ENCODE results near the gene UGT2B17.
"Not testable (repeated sequence)": the region's sequence is repeated elsewhere in the genome, so short reads cannot be mapped to it uniquely, and the experiment has no call there.

Gene UGT2B17

DNA sequence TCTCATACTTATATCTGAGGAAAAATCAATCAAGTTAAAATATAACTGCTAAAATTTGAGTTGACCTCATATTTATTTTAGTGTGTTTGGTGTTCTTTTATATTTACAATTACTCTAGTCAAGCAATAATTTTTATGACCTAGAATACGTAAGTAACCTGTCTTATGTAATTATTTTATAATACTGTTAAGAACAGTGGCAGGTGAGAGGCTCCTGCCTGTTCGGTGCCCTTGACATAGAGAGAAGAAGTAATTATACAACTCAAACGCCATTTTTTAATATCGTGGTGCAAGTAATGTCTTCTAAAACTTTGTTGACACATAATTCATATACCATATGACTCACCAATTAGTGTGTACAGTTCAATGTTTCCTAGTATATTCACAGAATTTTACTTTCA lies 7.6 kb downstream of the UGT2B17 start:
- not testable (repeated sequence) for H3K9ac ChIP-seq (ENCODE audit: low read depth, low read length)

DNA sequence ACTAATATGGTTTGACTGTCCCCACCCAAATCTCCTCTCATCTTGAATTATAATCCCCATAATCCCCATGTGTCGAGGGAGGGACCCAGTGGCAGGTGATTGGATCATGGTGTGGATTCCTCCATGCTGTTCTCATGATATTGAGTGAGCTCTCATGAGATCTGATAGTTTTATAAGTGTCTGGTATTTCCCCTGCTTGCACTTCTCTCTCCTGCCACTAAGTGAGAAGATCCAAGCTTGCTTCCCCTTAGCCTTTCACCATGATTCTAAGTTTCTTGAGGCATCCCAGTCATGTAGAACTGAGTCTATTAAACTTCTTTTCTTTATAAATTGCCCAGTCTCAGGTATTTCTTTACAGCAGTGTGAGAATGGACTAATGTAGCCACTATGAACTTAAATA lies 9.8 kb downstream of the UGT2B17 start:
- not testable (repeated sequence) for H3K27me3 ChIP-seq (ENCODE audit: control insufficient read depth, insufficient read depth, low read length); H3K4me1 ChIP-seq (ENCODE audit: control insufficient read depth, insufficient read depth, low read length); H3K4me3 ChIP-seq (ENCODE audit: low read length); H3K36me3 ChIP-seq (ENCODE audit: insufficient read depth, low read length); H3K9me3 ChIP-seq (replicated peaks; ENCODE audit: low read length); H3K4me2 ChIP-seq (ENCODE audit: low read length); H3K9ac ChIP-seq (ENCODE audit: low read depth, low read length)

More for the DNA sequence above, 7.6 kb downstream of the UGT2B17 start:
- H3K27me3 ChIP-seq (ENCODE audit: control insufficient read depth, insufficient read depth, low read length); H3K36me3 ChIP-seq (ENCODE audit: insufficient read depth, low read length); H3K4me1 ChIP-seq (ENCODE audit: control insufficient read depth, insufficient read depth, low read length); H3K4me3 ChIP-seq (ENCODE audit: low read length); H3K4me2 ChIP-seq (ENCODE audit: low read length); H3K9me3 ChIP-seq (replicated peaks; ENCODE audit: low read length): not testable (repeated sequence)

DNA sequence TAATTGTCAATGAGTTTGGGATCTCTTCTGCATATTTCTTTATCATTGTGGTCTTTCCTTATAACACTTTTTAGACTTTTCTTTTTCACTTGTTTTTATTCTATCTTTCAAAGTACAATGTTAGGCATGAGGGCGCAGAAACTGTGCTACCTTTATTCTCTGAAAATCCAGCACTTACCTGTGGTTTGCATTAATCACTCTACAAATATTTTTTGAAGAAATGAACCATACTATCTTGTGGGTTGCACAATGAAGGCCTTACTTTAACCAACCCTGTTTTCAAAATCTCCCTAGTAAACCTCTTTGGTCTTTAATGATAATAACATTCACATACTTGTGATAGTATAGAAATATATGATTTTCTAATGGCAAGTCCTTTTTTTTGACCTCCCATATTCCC lies 11.0 kb downstream of the UGT2B17 start:
- H3K27me3 ChIP-seq (ENCODE audit: control insufficient read depth, insufficient read depth, low read length); H3K36me3 ChIP-seq (ENCODE audit: insufficient read depth, low read length); H3K9ac ChIP-seq (ENCODE audit: low read depth, low read length); H3K4me2 ChIP-seq (ENCODE audit: low read length); H3K4me3 ChIP-seq (ENCODE audit: low read length); H3K4me1 ChIP-seq (ENCODE audit: control insufficient read depth, insufficient read depth, low read length); H3K9me3 ChIP-seq (replicated peaks; ENCODE audit: low read length): not testable (repeated sequence)

DNA sequence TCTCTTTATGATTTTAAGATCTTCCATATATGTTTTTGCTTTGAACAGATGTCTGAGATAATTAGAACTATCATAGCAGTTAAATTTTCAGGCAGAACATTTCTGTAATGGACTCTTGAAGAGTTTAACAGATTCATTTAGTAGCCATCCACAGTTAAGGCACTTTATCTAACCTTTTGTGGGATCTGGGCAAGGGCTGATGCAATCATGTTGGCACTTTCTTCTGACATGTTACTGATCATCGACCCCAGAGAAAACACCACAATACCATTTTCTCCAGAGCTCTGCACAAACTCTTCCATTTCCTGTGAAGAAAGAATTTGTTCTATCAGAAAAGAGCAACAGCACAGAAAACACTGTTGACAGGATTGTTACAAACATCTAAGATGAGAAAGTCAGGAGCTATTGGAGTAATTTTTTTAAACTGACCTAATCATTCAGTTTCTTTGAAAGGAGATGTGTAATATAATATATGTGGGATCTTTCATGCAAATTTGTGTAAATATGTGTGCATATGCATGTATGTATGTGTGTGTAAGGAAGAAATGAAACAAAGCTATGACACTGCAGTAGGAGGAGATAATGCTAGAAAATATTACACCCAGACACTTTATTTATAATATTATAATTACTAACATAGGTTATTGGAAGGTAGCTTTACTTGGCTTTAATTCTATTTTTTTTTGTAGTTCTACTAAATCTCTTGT lies 15.6 kb downstream of the UGT2B17 start:
- not testable (repeated sequence) for H3K4me3 ChIP-seq (ENCODE audit: low read length); H3K27me3 ChIP-seq (ENCODE audit: control insufficient read depth, insufficient read depth, low read length); H3K36me3 ChIP-seq (ENCODE audit: insufficient read depth, low read length); H3K9me3 ChIP-seq (replicated peaks; ENCODE audit: low read length); H3K4me1 ChIP-seq (ENCODE audit: control insufficient read depth, insufficient read depth, low read length); H3K9ac ChIP-seq (ENCODE audit: low read depth, low read length); H3K4me2 ChIP-seq (ENCODE audit: low read length)

DNA sequence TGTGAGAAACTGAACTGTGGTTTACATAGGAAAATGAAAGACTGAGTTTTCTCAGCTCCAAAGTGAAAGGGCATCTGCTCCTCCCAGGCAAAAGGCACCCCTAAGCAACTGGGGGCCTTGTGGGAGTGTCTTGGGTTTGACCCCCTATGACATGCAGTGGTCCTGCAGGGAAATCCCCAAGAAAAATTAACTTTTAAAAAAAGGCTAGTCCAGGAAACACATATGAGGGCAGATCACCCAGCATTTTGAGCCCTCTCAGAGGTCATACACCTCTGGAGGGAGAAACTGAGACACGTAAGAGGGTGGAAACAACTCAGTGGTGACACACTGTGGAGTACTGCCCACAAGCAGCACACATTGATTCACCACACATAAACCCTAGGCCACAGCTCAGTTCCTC lies 22.3 kb downstream of the UGT2B17 start:
- H3K9ac ChIP-seq (ENCODE audit: low read depth, low read length); H3K4me1 ChIP-seq (ENCODE audit: control insufficient read depth, insufficient read depth, low read length); H3K4me2 ChIP-seq (ENCODE audit: low read length); H3K36me3 ChIP-seq (ENCODE audit: insufficient read depth, low read length); H3K4me3 ChIP-seq (ENCODE audit: low read length); H3K9me3 ChIP-seq (replicated peaks; ENCODE audit: low read length); H3K27me3 ChIP-seq (ENCODE audit: control insufficient read depth, insufficient read depth, low read length): not testable (repeated sequence)

DNA sequence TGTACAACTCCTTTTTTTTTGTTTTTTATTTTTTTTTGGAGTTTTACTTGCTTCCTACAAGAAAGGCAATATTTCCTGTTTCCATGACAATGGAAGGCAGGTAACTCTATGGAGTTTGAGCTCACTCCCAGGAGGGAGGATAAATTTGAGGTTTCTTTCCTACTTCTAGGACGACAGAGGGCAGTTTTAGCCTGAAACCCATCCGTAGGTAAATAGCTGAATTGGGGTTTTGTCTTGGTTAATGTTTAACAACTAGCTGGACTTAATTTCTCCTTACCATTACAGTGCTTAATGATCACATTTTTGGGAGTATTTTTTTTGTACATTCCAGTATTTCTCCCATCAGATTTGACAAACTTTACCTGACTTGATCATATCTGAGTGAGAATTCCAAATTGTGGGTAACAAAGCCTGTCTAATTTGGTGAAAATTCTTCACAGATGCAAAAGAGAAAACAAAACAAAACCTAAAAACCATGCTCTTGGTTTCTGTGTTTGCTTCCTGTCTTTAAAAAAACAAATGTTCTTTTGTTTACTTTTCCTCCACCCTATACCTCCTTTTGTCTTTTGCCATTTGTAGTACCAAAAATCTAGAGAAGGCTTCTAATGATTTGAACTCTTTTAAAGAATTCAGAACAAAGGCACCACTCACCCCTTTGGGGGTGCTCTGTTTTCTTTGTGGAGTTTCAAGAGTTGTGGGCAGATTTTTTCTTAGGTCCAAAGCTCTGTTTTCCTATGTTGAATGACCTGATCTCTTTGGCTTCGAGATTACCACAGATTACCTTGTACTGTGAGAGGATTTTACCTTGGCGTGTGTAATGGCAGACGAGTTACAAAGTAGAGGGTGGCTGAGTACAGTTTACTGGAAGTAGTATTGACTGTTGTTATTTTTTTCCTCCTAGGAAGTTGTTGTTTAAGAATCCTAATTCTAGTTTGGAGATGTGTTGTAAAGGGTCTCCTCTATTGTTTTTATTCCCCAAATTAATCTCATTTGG lies 23.0 kb downstream of the UGT2B17 start:
- H3K4me1 ChIP-seq (ENCODE audit: control insufficient read depth, insufficient read depth, low read length); H3K9ac ChIP-seq (ENCODE audit: low read depth, low read length); H3K27me3 ChIP-seq (ENCODE audit: control insufficient read depth, insufficient read depth, low read length); H3K36me3 ChIP-seq (ENCODE audit: insufficient read depth, low read length); H3K4me2 ChIP-seq (ENCODE audit: low read length); H3K9me3 ChIP-seq (replicated peaks; ENCODE audit: low read length); H3K4me3 ChIP-seq (ENCODE audit: low read length): not testable (repeated sequence)

DNA sequence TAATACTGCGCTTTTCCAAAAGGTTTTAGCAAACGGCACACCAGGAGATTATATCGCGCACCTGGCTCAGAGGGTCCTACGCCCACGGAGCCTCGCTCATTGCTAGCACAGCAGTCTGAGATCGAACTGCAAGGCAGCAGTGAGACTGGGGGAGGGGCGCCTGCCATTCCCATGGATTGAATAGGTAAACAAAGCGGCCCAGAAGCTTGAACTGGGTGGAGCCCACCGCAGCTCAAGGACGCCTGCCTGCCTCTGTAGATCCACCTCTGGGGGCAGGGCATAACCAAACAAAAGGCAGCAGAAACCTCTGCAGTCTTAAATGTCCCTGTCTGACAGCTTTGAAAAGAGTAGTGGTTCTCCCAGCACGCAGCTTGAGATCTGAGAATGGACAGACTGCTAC lies 33.4 kb downstream of the UGT2B17 start:
- not testable (repeated sequence) for H3K27me3 ChIP-seq (ENCODE audit: control insufficient read depth, insufficient read depth, low read length); H3K4me1 ChIP-seq (ENCODE audit: control insufficient read depth, insufficient read depth, low read length); H3K9ac ChIP-seq (ENCODE audit: low read depth, low read length); H3K4me2 ChIP-seq (ENCODE audit: low read length); H3K9me3 ChIP-seq (replicated peaks; ENCODE audit: low read length); H3K36me3 ChIP-seq (ENCODE audit: insufficient read depth, low read length); H3K4me3 ChIP-seq (ENCODE audit: low read length)

DNA sequence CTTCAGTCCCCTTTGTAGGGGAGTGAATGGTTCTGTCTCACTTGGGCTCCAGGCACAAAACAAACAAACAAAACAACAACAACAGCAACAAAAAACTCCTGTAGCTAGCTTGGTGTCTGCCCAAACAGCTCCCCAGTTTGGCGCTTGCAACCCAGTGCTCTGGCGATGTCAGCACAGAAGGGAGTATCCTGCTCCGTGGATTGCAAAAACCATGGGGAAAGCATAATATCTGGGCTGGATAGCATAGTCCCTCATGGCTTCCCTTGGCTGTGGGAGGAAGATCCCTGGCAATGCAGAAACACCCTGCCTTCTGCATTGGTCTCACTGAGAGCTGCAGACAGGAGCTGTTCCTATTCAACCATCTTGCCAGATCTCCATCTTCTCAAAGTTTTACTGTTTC lies 39.7 kb downstream of the UGT2B17 start:
- H3K4me3 ChIP-seq (ENCODE audit: low read length) = no peak overlapping the region
- no peaks in the 10 kb centered on the region for H3K9me3 ChIP-seq (replicated peaks; ENCODE audit: low read length)
- no peak overlapping the region for H3K9ac ChIP-seq (ENCODE audit: low read depth, low read length)
- no peaks in the 10 kb centered on the region for H3K27me3 ChIP-seq (ENCODE audit: control insufficient read depth, insufficient read depth, low read length)
- H3K4me1 ChIP-seq (ENCODE audit: control insufficient read depth, insufficient read depth, low read length) = no peaks in the 10 kb centered on the region
- no peaks in the 10 kb centered on the region for H3K36me3 ChIP-seq (ENCODE audit: insufficient read depth, low read length)
- H3K4me2 ChIP-seq (ENCODE audit: low read length) = no peak overlapping the region

DNA sequence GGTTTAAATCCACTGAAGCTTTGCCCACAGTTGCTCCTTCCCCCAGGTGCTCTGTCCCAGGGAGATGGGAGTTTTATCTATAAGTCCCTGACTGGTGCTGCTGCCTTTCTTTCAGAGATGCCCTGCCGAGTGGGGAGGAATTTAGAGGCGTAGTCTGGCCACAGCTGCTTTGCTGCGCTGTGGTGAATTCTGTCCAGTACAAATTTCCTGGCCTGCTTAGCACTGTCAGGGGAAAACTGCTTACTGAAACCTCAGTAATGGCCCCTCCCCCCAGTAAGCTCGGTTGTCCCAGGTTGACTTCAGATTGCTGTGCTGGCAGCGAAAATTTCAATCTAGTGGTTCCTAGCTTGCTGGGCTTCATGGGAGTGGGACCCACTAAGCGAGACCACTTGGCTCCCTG lies 40.1 kb downstream of the UGT2B17 start:
- Histone ChIP-seq H3K9me3 (replicated peaks; ENCODE audit: low read length) (no peaks in the 10 kb centered on the region), H3K9ac (ENCODE audit: low read depth, low read length) (no peak overlapping the region), H3K4me3 (ENCODE audit: low read length) (no peak overlapping the region), H3K4me2 (ENCODE audit: low read length) (no peak overlapping the region), H3K36me3 (ENCODE audit: insufficient read depth, low read length) (no peaks in the 10 kb centered on the region), H3K27me3 (ENCODE audit: control insufficient read depth, insufficient read depth, low read length) (no peaks in the 10 kb centered on the region), H3K4me1 (ENCODE audit: control insufficient read depth, insufficient read depth, low read length) (no peaks in the 10 kb centered on the region)

DNA sequence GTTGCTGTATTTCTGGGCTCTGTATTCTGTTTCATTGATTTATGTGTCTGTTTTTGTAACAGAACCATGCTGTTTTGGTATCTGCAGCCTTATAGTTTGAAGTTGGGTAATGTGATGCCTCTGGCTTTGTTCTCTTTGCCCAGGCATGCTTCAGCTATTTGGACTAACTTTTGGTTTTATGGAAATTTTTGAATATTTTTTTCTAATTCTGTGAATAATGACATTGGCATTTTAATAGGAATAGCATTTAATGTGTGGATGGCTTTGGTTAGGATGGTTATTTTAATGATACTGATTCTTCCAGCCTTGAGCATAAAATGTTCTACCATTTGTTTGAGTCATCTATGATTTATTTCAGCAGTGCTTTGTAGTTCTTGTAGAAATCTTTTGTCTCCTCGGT lies 53.9 kb downstream of the UGT2B17 start:
- H3K4me2 ChIP-seq (ENCODE audit: low read length); H3K27me3 ChIP-seq (ENCODE audit: control insufficient read depth, insufficient read depth, low read length); H3K36me3 ChIP-seq (ENCODE audit: insufficient read depth, low read length); H3K9ac ChIP-seq (ENCODE audit: low read depth, low read length); H3K4me3 ChIP-seq (ENCODE audit: low read length); H3K4me1 ChIP-seq (ENCODE audit: control insufficient read depth, insufficient read depth, low read length); H3K9me3 ChIP-seq (replicated peaks; ENCODE audit: low read length): not testable (repeated sequence)

DNA sequence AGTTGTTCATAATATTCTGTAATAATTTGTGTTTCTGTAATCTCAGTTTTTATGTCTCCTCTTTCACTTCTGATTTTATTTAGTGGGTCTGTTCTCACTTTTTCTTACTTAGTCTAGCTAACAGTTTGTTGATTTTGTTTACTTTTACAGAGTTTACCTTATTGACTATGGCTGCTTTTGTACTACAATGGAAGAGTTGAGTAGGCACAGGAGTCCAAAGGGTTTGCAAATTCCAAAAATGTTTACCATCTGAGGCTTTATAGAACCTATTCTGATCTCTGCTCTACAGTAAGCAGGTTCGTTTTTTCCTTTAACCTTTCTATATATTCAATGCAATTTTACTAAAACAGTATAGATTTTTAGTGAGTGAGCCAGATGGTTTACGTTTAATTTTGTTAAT lies 55.1 kb downstream of the UGT2B17 start:
- Histone ChIP-seq H3K4me3 (ENCODE audit: low read length) (no peak overlapping the region), H3K9ac (ENCODE audit: low read depth, low read length) (no peak overlapping the region), H3K36me3 (ENCODE audit: insufficient read depth, low read length) (no peaks in the 10 kb centered on the region), H3K27me3 (ENCODE audit: control insufficient read depth, insufficient read depth, low read length) (no peaks in the 10 kb centered on the region), H3K4me2 (ENCODE audit: low read length) (no peak overlapping the region), H3K9me3 (replicated peaks; ENCODE audit: low read length) (no peaks in the 10 kb centered on the region), H3K4me1 (ENCODE audit: control insufficient read depth, insufficient read depth, low read length) (no peaks in the 10 kb centered on the region)

DNA sequence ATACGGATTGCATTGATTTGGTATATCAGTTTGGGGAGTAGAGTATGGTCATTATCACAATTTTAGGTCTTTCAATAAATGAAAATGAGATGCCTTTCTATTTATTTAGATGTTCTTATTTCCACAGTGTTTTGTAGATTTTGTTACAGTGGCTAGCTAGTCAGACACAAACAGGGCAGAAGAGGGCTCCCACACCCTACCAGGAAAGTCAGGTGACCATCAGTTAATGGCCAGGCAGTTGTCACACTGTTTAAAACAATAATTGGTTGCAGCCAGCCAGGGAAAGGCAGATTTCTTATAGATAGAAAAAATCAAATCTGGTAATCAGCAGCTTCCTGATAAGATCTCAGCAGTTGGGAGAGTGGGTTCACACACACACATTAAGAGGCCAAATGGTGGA lies 57.2 kb downstream of the UGT2B17 start:
- Histone ChIP-seq H3K9ac (ENCODE audit: low read depth, low read length) (no peak overlapping the region), H3K4me3 (ENCODE audit: low read length) (no peak overlapping the region), H3K4me2 (ENCODE audit: low read length) (no peak overlapping the region), H3K27me3 (ENCODE audit: control insufficient read depth, insufficient read depth, low read length) (no peaks in the 10 kb centered on the region), H3K9me3 (replicated peaks; ENCODE audit: low read length) (no peaks in the 10 kb centered on the region), H3K4me1 (ENCODE audit: control insufficient read depth, insufficient read depth, low read length) (no peaks in the 10 kb centered on the region), H3K36me3 (ENCODE audit: insufficient read depth, low read length) (no peaks in the 10 kb centered on the region)
